HEK293 (cell line): ENCODE measurements around the gene TSHR.
"Not testable (repeated sequence)": the region's sequence is repeated elsewhere in the genome, so short reads cannot be mapped to it uniquely, and the experiment has no call there.

Experiments
- CTCF ChIA-PET: fragments of 350-600 bp; formaldehyde crosslinking; extraction: SDS; loops from one replicate; lab custom pipeline; 2021; ENCODE audit warnings: antibody characterized with exemption; lab: Yijun Ruan, JAX
- POLR2A ChIA-PET: fragments of 300-600 bp; formaldehyde crosslinking; extraction: SDS; loops from one replicate; lab custom pipeline; 2020; ENCODE audit warnings: antibody characterized with exemption, inconsistent platforms; lab: Yijun Ruan, JAX
- H3K27ac ChIP-seq: fragments of 200-500 bp; sonication (Bioruptor generic); 2 replicates; pipeline ENCODE4 v1.5.1; 2014; ENCODE audit warnings: low read depth, low read length, control low read depth, inconsistent platforms; ENCODE audit errors: extremely low read depth
- H3K36me3 ChIP-seq, 2 experiments: fragments of 200-500 bp in 1 of 2; sonication (Bioruptor generic) in 1 of 2; 1 replicate in 1 of 2; 2 replicates in 1 of 2; pipeline ENCODE4 v1.5.1; 2014 to 2017; ENCODE audit warnings: inconsistent platforms in 2 of 2, low read length in 2 of 2; ENCODE audit not compliant: control insufficient read depth in 2 of 2, insufficient read depth in 1 of 2
- H3K4me1 ChIP-seq: fragments of 200-500 bp; sonication (Bioruptor generic); 2 replicates; pipeline ENCODE4 v1.5.1; 2014; ENCODE audit warnings: mild to moderate bottlenecking, low read length, inconsistent platforms; ENCODE audit not compliant: control insufficient read depth, insufficient read depth
- H3K4me3 ChIP-seq: 2 replicates; pipeline ENCODE4 v1.5.1; 2011; ENCODE audit warnings: low read depth, mild to moderate bottlenecking, control low read depth, low read length, moderate library complexity
- H3K9me3 ChIP-seq: fragments of 200-500 bp; sonication (Bioruptor generic); 2 replicates; pipeline ENCODE4 v1.5.1; 2014; ENCODE audit warnings: low read depth, low read length, inconsistent platforms; ENCODE audit not compliant: control insufficient read depth, insufficient read depth
- CTCF ChIP-seq: fragments of 450-650 bp; formaldehyde crosslinking; IDR thresholded peaks from 2 replicates; pipeline ENCODE4 v1.5.1; 2016; ENCODE audit warnings: missing biosample characterization, missing genetic modification characterization
- GLIS1 ChIP-seq: fragments of 450-650 bp; formaldehyde crosslinking; IDR thresholded peaks from 2 replicates; pipeline ENCODE4 v1.5.1; 2016; ENCODE audit warnings: missing biosample characterization, missing genetic modification characterization
- IKZF3 ChIP-seq: fragments of 450-650 bp; IDR thresholded peaks from 2 replicates; pipeline ENCODE4 v1.5.0; 2018; ENCODE audit warnings: missing biosample characterization, mild to moderate bottlenecking, missing genetic modification characterization, moderate library complexity
- KLF1 ChIP-seq: fragments of 450-650 bp; formaldehyde crosslinking; IDR thresholded peaks from 2 replicates; pipeline ENCODE4 v1.5.1; 2016; ENCODE audit warnings: missing biosample characterization, missing genetic modification characterization
- MZF1 ChIP-seq: fragments of 450-650 bp; formaldehyde crosslinking; IDR thresholded peaks from 2 replicates; pipeline ENCODE4 v1.5.1; 2017; ENCODE audit warnings: missing biosample characterization, missing genetic modification characterization, borderline replicate concordance
- PRDM10 ChIP-seq: fragments of 450-650 bp; formaldehyde crosslinking; IDR thresholded peaks from 2 replicates; pipeline ENCODE4 v1.5.1; 2016; ENCODE audit warnings: missing biosample characterization, missing genetic modification characterization
- REST ChIP-seq: fragments of 450-650 bp; formaldehyde crosslinking; IDR thresholded peaks from 2 replicates; pipeline ENCODE4 v1.5.1; 2016; ENCODE audit warnings: missing biosample characterization, missing genetic modification characterization
- SETDB1 ChIP-seq: IDR thresholded peaks from one replicate; pipeline ENCODE4 v1.6.1; 2017; ENCODE audit warnings: mild to moderate bottlenecking, low read length, moderate library complexity, mixed read lengths; ENCODE audit not compliant: insufficient read length
- ZBTB11 ChIP-seq: fragments of 450-650 bp; formaldehyde crosslinking; conservative IDR thresholded peaks from 2 replicates; pipeline ENCODE4 v1.5.1; 2016; ENCODE audit warnings: low read depth, missing biosample characterization, missing genetic modification characterization
- ZBTB26 ChIP-seq: fragments of 450-650 bp; formaldehyde crosslinking; optimal IDR thresholded peaks from 2 replicates; pipeline ENCODE3; 2016; ENCODE audit warnings: missing biosample characterization, mild to moderate bottlenecking, missing genetic modification characterization
- ZNF2 ChIP-seq: fragments of 450-650 bp; formaldehyde crosslinking; IDR thresholded peaks from 2 replicates; pipeline ENCODE4 v1.5.1; 2016; ENCODE audit warnings: missing biosample characterization, missing genetic modification characterization
- ZNF214 ChIP-seq: fragments of 450-650 bp; formaldehyde crosslinking; IDR thresholded peaks from 2 replicates; pipeline ENCODE4 v1.5.1; 2017; ENCODE audit warnings: missing biosample characterization, mild to moderate bottlenecking, missing genetic modification characterization, borderline replicate concordance
- ZNF292 ChIP-seq: fragments of 450-650 bp; formaldehyde crosslinking; IDR thresholded peaks from 2 replicates; pipeline ENCODE4 v1.5.1; 2016; ENCODE audit warnings: low read depth, missing biosample characterization, missing genetic modification characterization, borderline replicate concordance
- ZNF335 ChIP-seq: fragments of 450-650 bp; formaldehyde crosslinking; conservative IDR thresholded peaks from 2 replicates; pipeline ENCODE4 v1.5.1; 2016; ENCODE audit warnings: missing biosample characterization, missing genetic modification characterization
- ZNF341 ChIP-seq: fragments of 450-650 bp; formaldehyde crosslinking; IDR thresholded peaks from 2 replicates; pipeline ENCODE4; 2016; ENCODE audit warnings: low read depth, missing biosample characterization, missing genetic modification characterization
- ZNF560 ChIP-seq: fragments of 450-650 bp; formaldehyde crosslinking; IDR thresholded peaks from 2 replicates; pipeline ENCODE4 v1.5.1; 2017; ENCODE audit warnings: missing biosample characterization, missing genetic modification characterization, borderline replicate concordance
- ZNF654 ChIP-seq: fragments of 450-650 bp; formaldehyde crosslinking; IDR thresholded peaks from 2 replicates; pipeline ENCODE4 v1.5.1; 2016; ENCODE audit warnings: low read depth, missing biosample characterization, missing genetic modification characterization
- ZSCAN30 ChIP-seq: fragments of 450-650 bp; IDR thresholded peaks from 2 replicates; pipeline ENCODE4 v1.5.1; 2018; ENCODE audit warnings: missing biosample characterization, mild to moderate bottlenecking, missing genetic modification characterization, moderate library complexity
- ZXDB ChIP-seq: fragments of 450-650 bp; formaldehyde crosslinking; IDR thresholded peaks from 2 replicates; pipeline ENCODE4 v1.5.1; 2016; ENCODE audit warnings: missing biosample characterization, missing genetic modification characterization

The TSHR gene

GRCh38 chr14:80953211-80953610 lies 2.2 kb upstream of the TSHR start:
- H3K36me3 ChIP-seq, POLR2A ChIA-PET, H3K4me3 ChIP-seq, H3K27ac ChIP-seq, H3K9me3 ChIP-seq, H3K4me1 ChIP-seq: not testable (repeated sequence)
- CTCF ChIA-PET: interaction anchor here (5.3 kb wide), 1 partner anchor 34 kb away, joined by 41 read pairs; no protein-coding TSS in a partner anchor

- CTCF ChIA-PET: interaction anchor here (0.5 to 5.3 kb wide), 14 partner anchors 8 to 510 kb away, joined by 3 to 41 read pairs (median 4); partner anchors contain the start of gene CEP128
- Histone ChIP-seq H3K4me3 (peak overlapping the region; percentile 55), H3K36me3 (no peaks in the 10 kb centered on the region), H3K9me3 (no peaks in the 10 kb centered on the region), H3K27ac (no peak overlapping the region; the same call in 1 of the 2 replicates), H3K4me1 (no peaks in the 10 kb centered on the region)
- POLR2A ChIA-PET: no interaction called here
- TF ChIP-seq ZNF335 (no peak), PRDM10 (tag by site-specific recombination) (peak; percentile 75), ZNF2 (tag by site-specific recombination) (0 out of 2 replicates have a peak, but pooled peaks have one; percentile 33), ZSCAN30 (tag by site-specific recombination) (peak; percentile 82), ZNF292 (no peak), MZF1 (tag by site-specific recombination) (peak; percentile 82; the same call in 1 of the 2 replicates), SETDB1 (no peak), ZXDB (tag by site-specific recombination) (peak; percentile 63), IKZF3 (tag by site-specific recombination) (peak; percentile 31; the same call in 1 of the 2 replicates), ZNF214 (tag by site-specific recombination) (no peak), GLIS1 (tag by site-specific recombination) (0 out of 2 replicates have a peak, but pooled peaks have one; percentile 10), REST (peak; percentile 64; the same call in 1 of the 2 replicates), CTCF (peak; percentile 60), ZBTB26 (tag by site-specific recombination) (peak; percentile 29), ZNF341 (tag by site-specific recombination) (no peak), ZNF560 (no peak), ZNF654 (tag by site-specific recombination) (peak; percentile 75), KLF1 (tag by site-specific recombination) (no peak), ZBTB11 (tag by site-specific recombination) (no peak)
Observed at GRCh38 chr14:80954687-80955299, 628 bp upstream of the TSHR start.
